H9 (cell line): ENCODE results near the gene CIB4. TPM values are rescaled to one million over a fixed set of nuclear protein-coding genes. Genes with fewer than 3 reads are reported as not detected.

Source experiments
- DNase-seq: peaks from one replicate; pipeline ENCODE4 v3.0.0-alpha.2; 2017
- H2AFZ ChIP-seq: one replicate; pipeline ENCODE4 v1.6.1; 2013; ENCODE audit warnings: mild to moderate bottlenecking, low read length, control low read depth, moderate library complexity
- H2AK5ac ChIP-seq: 2 replicates; pipeline ENCODE4 v1.6.1; 2013; ENCODE audit warnings: low read length, control low read depth, mixed read lengths; ENCODE audit not compliant: insufficient read length
- H2BK120ac ChIP-seq: one replicate; pipeline ENCODE4 v1.6.1; 2013; ENCODE audit warnings: low read depth, mild to moderate bottlenecking, low read length, control low read depth, inconsistent platforms; ENCODE audit not compliant: poor library complexity, severe bottlenecking
- H2BK12ac ChIP-seq: 2 replicates; pipeline ENCODE4 v1.6.1; 2013; ENCODE audit warnings: low read length, control low read depth, mixed read lengths, low read depth; ENCODE audit not compliant: insufficient read length
- H2BK15ac ChIP-seq: 2 replicates; pipeline ENCODE4 v1.6.1; 2013; ENCODE audit warnings: low read depth, low read length, control low read depth
- H2BK20ac ChIP-seq: one replicate; pipeline ENCODE4 v1.6.1; 2013; ENCODE audit warnings: low read depth, mild to moderate bottlenecking, low read length, control low read depth, inconsistent platforms; ENCODE audit not compliant: poor library complexity, severe bottlenecking
- H2BK5ac ChIP-seq: 2 replicates; pipeline ENCODE4 v1.6.1; 2013; ENCODE audit warnings: low read length, control low read depth, mixed read lengths; ENCODE audit not compliant: insufficient read length
- H3K14ac ChIP-seq: 2 replicates; pipeline ENCODE4 v1.6.1; 2013; ENCODE audit warnings: low read length, control low read depth; ENCODE audit not compliant: insufficient read depth
- H3K18ac ChIP-seq: 2 replicates; pipeline ENCODE4 v1.6.1; 2013; ENCODE audit warnings: low read depth, mild to moderate bottlenecking, mixed read lengths, low read length, control low read depth; ENCODE audit not compliant: insufficient read length
- H3K23ac ChIP-seq: 2 replicates; pipeline ENCODE4 v1.6.1; 2013; ENCODE audit warnings: low read length, control low read depth, mixed read lengths, low read depth; ENCODE audit not compliant: insufficient read length
- H3K23me2 ChIP-seq: 2 replicates; pipeline ENCODE4 v1.6.1; 2013; ENCODE audit warnings: low read depth, mild to moderate bottlenecking, mixed read lengths, low read length, control low read depth; ENCODE audit not compliant: insufficient read length, poor library complexity, severe bottlenecking
- H3K27ac ChIP-seq: 2 replicates; pipeline ENCODE4 v1.5.1; 2013; ENCODE audit warnings: low read length, control low read depth, mixed read lengths, low read depth; ENCODE audit not compliant: insufficient read length
- H3K27me3 ChIP-seq: 2 replicates; pipeline ENCODE4 v1.6.1; 2013; ENCODE audit warnings: low read length, control low read depth, inconsistent platforms; ENCODE audit not compliant: insufficient read depth
- H3K4ac ChIP-seq: 2 replicates; pipeline ENCODE4 v1.6.1; 2013; ENCODE audit warnings: low read depth, mild to moderate bottlenecking, control low read depth, inconsistent platforms, low read length, moderate library complexity
- H3K4me1 ChIP-seq: 2 replicates; pipeline ENCODE4 v1.6.1; 2013; ENCODE audit warnings: low read length, control low read depth, inconsistent platforms; ENCODE audit not compliant: insufficient read depth
- H3K4me2 ChIP-seq: 2 replicates; pipeline ENCODE4 v1.6.1; 2013; ENCODE audit warnings: low read length, control low read depth, mixed read lengths; ENCODE audit not compliant: insufficient read length, insufficient read depth
- H3K56ac ChIP-seq: 2 replicates; pipeline ENCODE4 v1.6.1; 2013; ENCODE audit warnings: low read depth, mild to moderate bottlenecking, mixed read lengths, low read length, control low read depth; ENCODE audit not compliant: insufficient read length
- H3K79me1 ChIP-seq: 2 replicates; pipeline ENCODE4 v1.6.1; 2013; ENCODE audit warnings: low read depth, mild to moderate bottlenecking, moderate library complexity, low read length, control low read depth, inconsistent platforms; ENCODE audit not compliant: insufficient read depth, poor library complexity, severe bottlenecking
- H3K79me2 ChIP-seq: 2 replicates; pipeline ENCODE4 v1.6.1; 2013; ENCODE audit warnings: low read length, control low read depth, inconsistent platforms; ENCODE audit not compliant: insufficient read depth
- H3K9ac ChIP-seq: 2 replicates; pipeline ENCODE4 v1.6.1; 2013; ENCODE audit warnings: low read length, control low read depth, mixed read lengths; ENCODE audit not compliant: insufficient read length; ENCODE audit errors: extremely low read depth
- H3K9me3 ChIP-seq: one replicate; pipeline ENCODE4 v1.6.1; 2013; ENCODE audit warnings: low read depth, low read length, inconsistent platforms; ENCODE audit not compliant: control insufficient read depth
- H3T11ph ChIP-seq: one replicate; pipeline ENCODE4 v1.6.1; 2013; ENCODE audit warnings: mild to moderate bottlenecking, low read length, control low read depth, inconsistent platforms
- H4K20me1 ChIP-seq: one replicate; pipeline ENCODE4 v1.6.1; 2013; ENCODE audit not compliant: control insufficient read depth, insufficient read length, insufficient read depth
- H4K5ac ChIP-seq: 2 replicates; pipeline ENCODE4 v1.6.1; 2013; ENCODE audit warnings: low read depth, mild to moderate bottlenecking, mixed read lengths, low read length, control low read depth; ENCODE audit not compliant: insufficient read length
- H4K8ac ChIP-seq: replicated peaks from 2 replicates; pipeline ENCODE4 v1.6.1; 2013; ENCODE audit warnings: low read length, control low read depth, mixed read lengths, low read depth; ENCODE audit not compliant: insufficient read length
- H4K91ac ChIP-seq: 2 replicates; pipeline ENCODE4 v1.6.1; 2013; ENCODE audit warnings: low read depth, mild to moderate bottlenecking, moderate library complexity, mixed read lengths, low read length, control low read depth; ENCODE audit not compliant: insufficient read length
- H3K27ac Mint-ChIP-seq, 3 experiments: 2 replicates in 2 of 3; 3 replicates in 1 of 3; pipeline ENCODE4 v1.8.0; 2020 to 2021; ENCODE audit warnings: mixed read lengths in 3 of 3, mild to moderate bottlenecking in 1 of 3, moderate library complexity in 1 of 3
- H3K27me3 Mint-ChIP-seq: 2 replicates; pipeline ENCODE4 v1.8.0; 2021; ENCODE audit warnings: low read depth, mild to moderate bottlenecking, moderate library complexity, mixed read lengths
- H3K36me3 Mint-ChIP-seq, 3 experiments: 2 replicates in 2 of 3; 3 replicates in 1 of 3; pipeline ENCODE4 v1.8.0; 2020 to 2021; ENCODE audit warnings: low read depth in 3 of 3, mixed read lengths in 3 of 3; ENCODE audit not compliant: insufficient read depth in 1 of 3
- H3K4me1 Mint-ChIP-seq, 2 experiments: 2 replicates each; pipeline ENCODE4 v1.8.0; 2020; ENCODE audit warnings: mixed read lengths in 2 of 2
- H3K4me3 Mint-ChIP-seq, 2 experiments: 2 replicates in 1 of 2; 3 replicates in 1 of 2; pipeline ENCODE4 v1.8.0; 2020 to 2021; ENCODE audit warnings: mild to moderate bottlenecking in 2 of 2, mixed read lengths in 2 of 2, moderate library complexity in 1 of 2
- H3K9me3 Mint-ChIP-seq, 2 experiments: 2 replicates in 1 of 2; 3 replicates in 1 of 2; pipeline ENCODE4 v1.8.0; 2020; ENCODE audit warnings: mild to moderate bottlenecking in 2 of 2, mixed read lengths in 2 of 2, moderate library complexity in 1 of 2
- WGBS: extraction: QIAGEN DNeasy Blood & Tissue Kit; methylation state at CpG from one replicate; pipeline ENCODE4 v1.1.7; 2013; ENCODE audit warnings: missing lambda C conversion rate, low lambda C conversion rate, mixed read lengths; ENCODE audit not compliant: insufficient read length; ENCODE audit errors: extremely low coverage; 5-methylcytosine and 5-hydroxymethylcytosine counted together
- total RNA-seq: library from RNA; stranded (reverse); gene quantifications from 2 replicates; pipeline ENCODE4 v1.2.1, GENCODE V29; 2021
- TF ChIP-seq, protein P1 (sequence below): fragments of 200-600 bp; sonication (generic); conservative IDR thresholded peaks from 3 replicates; pipeline ENCODE4 v1.8.0; 2021; ENCODE audit warnings: antibody characterized with exemption, mild to moderate bottlenecking

The CIB4 gene
- total RNA-seq, 1 experiment from 2014 or later, result not detected

DNA sequence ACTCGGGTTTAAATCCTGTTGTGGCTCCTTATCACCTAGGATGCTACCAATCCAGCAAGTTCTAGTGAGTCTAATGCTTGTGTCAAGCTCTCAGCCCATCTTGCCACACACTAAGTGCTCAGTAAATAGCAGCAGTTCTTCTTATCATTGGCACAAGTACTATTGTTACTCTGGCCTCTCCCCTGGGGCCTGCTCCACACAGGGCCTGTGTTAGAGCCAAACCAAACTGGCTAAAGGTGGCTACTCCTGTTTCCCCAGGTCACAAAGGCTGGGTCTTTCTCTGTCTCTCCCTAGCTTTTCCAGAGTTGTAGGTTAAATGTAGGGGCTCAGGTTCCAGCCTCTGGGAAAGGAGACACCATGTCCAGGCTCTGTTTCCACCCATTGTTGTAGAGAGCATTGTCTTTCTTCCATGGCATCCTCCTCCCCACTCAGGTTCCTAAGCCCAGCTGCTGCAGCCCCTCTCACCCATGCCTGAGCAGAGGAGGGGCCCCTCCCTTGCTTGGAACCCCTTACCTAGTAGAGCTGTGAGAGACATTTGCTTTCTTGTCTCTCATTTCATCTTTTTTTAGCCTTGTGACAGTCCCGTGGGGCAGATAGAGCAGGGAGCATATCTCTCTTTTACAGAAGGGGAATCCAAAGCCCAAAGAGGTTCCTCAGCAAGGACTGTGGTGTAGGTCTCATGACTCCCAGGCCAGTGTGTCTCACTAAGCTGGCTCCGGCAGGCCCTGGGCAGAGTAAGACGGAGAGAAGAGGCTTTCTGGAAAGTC, 106.9 kb downstream of the CIB4 start:
- Histone ChIP-seq H4K5ac (no peak overlapping the region), H3K9me3 (no peaks in the 10 kb centered on the region), H2BK15ac (no peak overlapping the region), H4K20me1 (no peaks in the 10 kb centered on the region), H2BK20ac (no peak overlapping the region), H3K4me1 (no peaks in the 10 kb centered on the region), H3K27me3 (no peaks in the 10 kb centered on the region), H3K56ac (no peak overlapping the region), H2AFZ (no peak overlapping the region), H3K14ac (no peak overlapping the region), H3T11ph (no peak overlapping the region), H4K91ac (no peak overlapping the region), H4K8ac (no peak overlapping the region), H3K9ac (no peak overlapping the region), H3K23ac (no peak overlapping the region), H2BK12ac (no peak overlapping the region), H2AK5ac (no peak overlapping the region), H3K79me2 (no peaks in the 10 kb centered on the region), H2BK5ac (no peak overlapping the region), H2BK120ac (no peak overlapping the region), H3K79me1 (no peaks in the 10 kb centered on the region), H3K23me2 (no peaks in the 10 kb centered on the region), H3K27ac (no peak overlapping the region), H3K4ac (no peak overlapping the region), H3K4me2 (no peak overlapping the region), H3K18ac (no peak overlapping the region)
- Mint-ChIP-seq H3K4me3 (no peak overlapping the region), H3K4me1 (peaks cover 13 to 33% of the 10 kb centered on the region in 2 experiments), H3K9me3 (no peaks in the 10 kb centered on the region), H3K27ac (no peak overlapping the region), H3K36me3 (no peaks in the 10 kb centered on the region), H3K27me3 (peaks cover 7% of the 10 kb centered on the region)
- DNase-seq, result no peak
- TF ChIP-seq, protein P1, sequence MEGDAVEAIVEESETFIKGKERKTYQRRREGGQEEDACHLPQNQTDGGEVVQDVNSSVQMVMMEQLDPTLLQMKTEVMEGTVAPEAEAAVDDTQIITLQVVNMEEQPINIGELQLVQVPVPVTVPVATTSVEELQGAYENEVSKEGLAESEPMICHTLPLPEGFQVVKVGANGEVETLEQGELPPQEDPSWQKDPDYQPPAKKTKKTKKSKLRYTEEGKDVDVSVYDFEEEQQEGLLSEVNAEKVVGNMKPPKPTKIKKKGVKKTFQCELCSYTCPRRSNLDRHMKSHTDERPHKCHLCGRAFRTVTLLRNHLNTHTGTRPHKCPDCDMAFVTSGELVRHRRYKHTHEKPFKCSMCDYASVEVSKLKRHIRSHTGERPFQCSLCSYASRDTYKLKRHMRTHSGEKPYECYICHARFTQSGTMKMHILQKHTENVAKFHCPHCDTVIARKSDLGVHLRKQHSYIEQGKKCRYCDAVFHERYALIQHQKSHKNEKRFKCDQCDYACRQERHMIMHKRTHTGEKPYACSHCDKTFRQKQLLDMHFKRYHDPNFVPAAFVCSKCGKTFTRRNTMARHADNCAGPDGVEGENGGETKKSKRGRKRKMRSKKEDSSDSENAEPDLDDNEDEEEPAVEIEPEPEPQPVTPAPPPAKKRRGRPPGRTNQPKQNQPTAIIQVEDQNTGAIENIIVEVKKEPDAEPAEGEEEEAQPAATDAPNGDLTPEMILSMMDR, result no peak
- WGBS, result no CpG with 5 or more reads among the region's 4 CpGs
